Brain microvascular endothelial cell (primary cell): ENCODE results near the gene BCHE.

Experiments used
- DNase-seq: peaks from one replicate; pipeline ENCODE4 v3.0.0-alpha.2; 2020
- H3K27ac ChIP-seq: fragments of 250-450 bp; sonication (Bioruptor Pico); 2 replicates; pipeline ENCODE4 v1.5.1; 2020; ENCODE audit warnings: mild to moderate bottlenecking, moderate library complexity
- H3K27me3 ChIP-seq: fragments of 250-450 bp; sonication (Bioruptor Pico); replicated peaks from 2 replicates; pipeline ENCODE4 v1.5.1; 2020; ENCODE audit warnings: mild to moderate bottlenecking
- H3K36me3 ChIP-seq: fragments of 250-450 bp; sonication (Bioruptor Pico); replicated peaks from 2 replicates; pipeline ENCODE4 v1.5.1; 2020; ENCODE audit warnings: mild to moderate bottlenecking
- H3K4me3 ChIP-seq: 2 replicates; pipeline ENCODE4 v1.5.1; 2011; ENCODE audit warnings: low read depth, mild to moderate bottlenecking, control low read depth, low read length, moderate library complexity
- in situ Hi-C: cut with HindIII; loops from 2 replicates; pipeline ENCODE4 v1.10.0; 2017; ENCODE audit warnings: low sequenced_read_pairs, low pct_ligation_motif_present
- TF ChIP-seq, protein P1 (sequence below): IDR thresholded peaks from 2 replicates; pipeline ENCODE4 v1.5.1; 2011; ENCODE audit warnings: low read depth, mild to moderate bottlenecking, moderate library complexity, low read length, control low read depth, inconsistent platforms; ENCODE audit errors: missing control alignments

The BCHE gene

GRCh38 chr3:165728924-165729323 is 108.3 kb downstream of the BCHE start:
- TF ChIP-seq, protein P1, sequence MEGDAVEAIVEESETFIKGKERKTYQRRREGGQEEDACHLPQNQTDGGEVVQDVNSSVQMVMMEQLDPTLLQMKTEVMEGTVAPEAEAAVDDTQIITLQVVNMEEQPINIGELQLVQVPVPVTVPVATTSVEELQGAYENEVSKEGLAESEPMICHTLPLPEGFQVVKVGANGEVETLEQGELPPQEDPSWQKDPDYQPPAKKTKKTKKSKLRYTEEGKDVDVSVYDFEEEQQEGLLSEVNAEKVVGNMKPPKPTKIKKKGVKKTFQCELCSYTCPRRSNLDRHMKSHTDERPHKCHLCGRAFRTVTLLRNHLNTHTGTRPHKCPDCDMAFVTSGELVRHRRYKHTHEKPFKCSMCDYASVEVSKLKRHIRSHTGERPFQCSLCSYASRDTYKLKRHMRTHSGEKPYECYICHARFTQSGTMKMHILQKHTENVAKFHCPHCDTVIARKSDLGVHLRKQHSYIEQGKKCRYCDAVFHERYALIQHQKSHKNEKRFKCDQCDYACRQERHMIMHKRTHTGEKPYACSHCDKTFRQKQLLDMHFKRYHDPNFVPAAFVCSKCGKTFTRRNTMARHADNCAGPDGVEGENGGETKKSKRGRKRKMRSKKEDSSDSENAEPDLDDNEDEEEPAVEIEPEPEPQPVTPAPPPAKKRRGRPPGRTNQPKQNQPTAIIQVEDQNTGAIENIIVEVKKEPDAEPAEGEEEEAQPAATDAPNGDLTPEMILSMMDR = no peak
- in situ Hi-C loops = no loop called here
- H3K27me3 ChIP-seq = no peaks in the 10 kb centered on the region
- H3K36me3 ChIP-seq = no peaks in the 10 kb centered on the region
- no peak for DNase-seq
- no peak overlapping the region for H3K27ac ChIP-seq
- no peak overlapping the region for H3K4me3 ChIP-seq

DNA sequence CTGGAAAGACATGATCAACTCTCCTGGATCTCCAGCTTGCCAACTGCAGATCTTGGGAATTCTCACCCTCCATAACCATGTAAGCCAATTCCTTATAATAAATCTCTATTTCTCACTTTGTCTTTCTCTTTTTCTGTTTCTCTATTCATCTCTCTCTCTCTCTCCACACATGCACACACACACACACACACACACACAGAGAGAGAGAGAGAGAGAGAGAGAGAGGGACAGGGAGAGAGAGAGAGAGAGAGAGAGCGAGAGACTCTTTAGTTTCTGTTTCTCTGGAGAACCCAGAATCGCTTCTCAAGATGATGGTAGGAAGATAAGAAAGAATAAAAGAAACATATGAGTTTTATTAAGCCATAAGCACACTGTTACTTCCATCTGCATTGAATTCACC is 111.9 kb downstream of the BCHE start:
- DNase-seq = no peak
- in situ Hi-C loops = no loop called here
- no peak overlapping the region for H3K27ac ChIP-seq
- TF ChIP-seq, protein P1 = no peak
- H3K36me3 ChIP-seq = no peaks in the 10 kb centered on the region
- no peaks in the 10 kb centered on the region for H3K27me3 ChIP-seq
- H3K4me3 ChIP-seq = no peak overlapping the region
